ENCODE data around the gene COL4A1.

COL4A1 gene

DNA sequence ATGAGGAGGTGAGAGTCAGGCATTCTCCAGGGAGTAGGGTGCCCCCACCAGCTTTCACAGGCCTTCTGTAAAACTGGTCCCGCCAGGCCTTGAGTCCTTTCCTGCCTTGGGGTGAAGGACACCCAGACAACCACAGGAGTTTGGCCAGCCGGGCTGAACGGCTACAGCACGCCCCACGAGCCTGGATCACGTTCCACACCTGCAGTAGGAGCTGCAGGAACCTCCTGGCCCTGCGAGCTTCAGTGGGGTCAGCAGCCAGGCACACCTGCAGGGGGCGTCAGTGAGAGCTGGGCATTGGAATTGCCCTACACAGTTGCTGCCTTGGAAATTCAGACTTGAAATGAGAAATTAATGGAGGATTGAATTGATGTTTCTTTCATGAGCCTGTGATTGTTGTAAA lies 45.8 kb upstream of the COL4A1 start:
- TF ChIP-seq, protein P1, sequence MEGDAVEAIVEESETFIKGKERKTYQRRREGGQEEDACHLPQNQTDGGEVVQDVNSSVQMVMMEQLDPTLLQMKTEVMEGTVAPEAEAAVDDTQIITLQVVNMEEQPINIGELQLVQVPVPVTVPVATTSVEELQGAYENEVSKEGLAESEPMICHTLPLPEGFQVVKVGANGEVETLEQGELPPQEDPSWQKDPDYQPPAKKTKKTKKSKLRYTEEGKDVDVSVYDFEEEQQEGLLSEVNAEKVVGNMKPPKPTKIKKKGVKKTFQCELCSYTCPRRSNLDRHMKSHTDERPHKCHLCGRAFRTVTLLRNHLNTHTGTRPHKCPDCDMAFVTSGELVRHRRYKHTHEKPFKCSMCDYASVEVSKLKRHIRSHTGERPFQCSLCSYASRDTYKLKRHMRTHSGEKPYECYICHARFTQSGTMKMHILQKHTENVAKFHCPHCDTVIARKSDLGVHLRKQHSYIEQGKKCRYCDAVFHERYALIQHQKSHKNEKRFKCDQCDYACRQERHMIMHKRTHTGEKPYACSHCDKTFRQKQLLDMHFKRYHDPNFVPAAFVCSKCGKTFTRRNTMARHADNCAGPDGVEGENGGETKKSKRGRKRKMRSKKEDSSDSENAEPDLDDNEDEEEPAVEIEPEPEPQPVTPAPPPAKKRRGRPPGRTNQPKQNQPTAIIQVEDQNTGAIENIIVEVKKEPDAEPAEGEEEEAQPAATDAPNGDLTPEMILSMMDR (IDR thresholded peaks at IDR 0.05), result peak in 1 of 2 experiments; percentile 8
- H3K36me3 ChIP-seq, result peaks cover 4 to 7% (median 4%) of the 10 kb centered on the region in 3 donors
- H3K4me3 ChIP-seq, result no peak overlapping the region
- intact Hi-C loops (cut with DNase I; ENCODE audit: low total_unique reads), result no loop called here
- H3K27me3 ChIP-seq, result no peaks in the 10 kb centered on the region
- no peaks in the 10 kb centered on the region for H3K9me3 ChIP-seq
- peak in 1 of 2 donors; percentile 64 for DNase-seq
- peaks cover 6 to 96% (median 56%) of the 10 kb centered on the region in 4 donors for H3K4me1 ChIP-seq
- peak overlapping the region; percentile 92 to 93 for H3K27ac ChIP-seq

DNA sequence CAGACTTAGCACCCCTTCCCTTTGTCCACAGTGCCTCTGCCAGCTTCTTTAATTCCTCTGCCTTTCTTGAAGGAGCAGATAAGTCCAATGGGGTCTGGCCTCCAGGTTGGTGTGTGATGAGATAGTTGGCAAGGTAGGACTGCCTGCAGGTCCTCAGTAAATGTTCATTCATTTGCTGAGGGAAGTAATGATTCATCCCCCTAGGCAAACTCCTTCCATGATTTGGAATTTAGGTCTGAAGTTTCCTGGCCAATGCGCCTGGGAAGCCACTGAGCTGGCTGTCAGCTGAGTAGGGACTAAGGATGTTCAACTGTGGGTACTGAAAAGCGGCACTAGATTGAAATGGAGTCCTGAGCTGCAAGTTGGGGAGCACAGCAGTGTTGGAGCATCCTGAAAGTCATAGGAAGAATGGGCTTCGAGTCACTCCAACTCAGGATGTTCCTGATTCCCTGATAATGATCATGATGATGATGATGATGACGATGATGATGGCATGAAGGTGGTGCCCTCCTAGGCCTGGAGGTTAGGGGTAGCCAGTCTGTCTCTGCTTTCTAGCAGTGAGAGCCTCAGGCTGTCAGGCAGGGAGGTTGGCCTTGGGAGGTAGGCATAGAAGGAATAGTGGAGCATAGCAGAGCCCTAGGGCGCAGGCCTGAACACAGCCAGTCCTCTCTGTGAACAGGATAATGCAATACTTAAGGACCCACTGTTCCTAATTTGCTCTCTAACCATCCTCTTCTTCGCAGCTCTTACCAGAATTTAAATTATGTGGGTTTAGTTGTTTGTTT lies 44.9 kb upstream of the COL4A1 start:
- DNase-seq, result peak in 1 of 2 donors; percentile 34
- Histone ChIP-seq H3K4me3 (no peak overlapping the region), H3K27me3 (no peaks in the 10 kb centered on the region), H3K9me3 (no peaks in the 10 kb centered on the region), H3K27ac (peak overlapping the region; percentile 92 to 93), H3K4me1 (peaks cover 6 to 97% (median 63%) of the 10 kb centered on the region in 4 donors), H3K36me3 (no peaks in the 10 kb centered on the region)
- intact Hi-C loops (cut with DNase I; ENCODE audit: low total_unique reads), result no loop called here
- TF ChIP-seq, protein P1 (IDR thresholded peaks at IDR 0.05), result no peak

DNA sequence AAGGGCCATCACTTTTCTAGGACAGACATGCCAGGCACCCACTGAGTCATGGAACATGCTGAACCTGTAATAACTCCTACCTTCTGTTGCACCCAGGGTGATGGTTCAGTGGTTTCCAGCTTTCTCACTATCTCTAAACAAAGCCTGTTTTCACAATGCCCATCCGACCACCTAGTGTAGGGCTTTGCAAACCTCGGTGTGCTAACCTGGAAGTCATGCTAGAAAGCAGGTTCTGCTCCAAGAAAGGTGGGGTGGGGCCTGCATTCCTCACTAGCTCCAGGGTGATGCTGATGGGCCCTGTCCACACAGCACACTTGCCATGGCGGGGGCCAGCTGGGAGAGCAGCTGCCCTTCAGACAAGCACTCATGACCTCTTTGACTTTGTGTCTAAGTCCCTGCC lies 43.6 kb upstream of the COL4A1 start:
- DNase-seq, result no peak
- Histone ChIP-seq H3K9me3 (no peaks in the 10 kb centered on the region), H3K27ac (peak overlapping the region; percentile 92 to 93), H3K4me3 (no peak overlapping the region), H3K27me3 (no peaks in the 10 kb centered on the region), H3K36me3 (no peaks in the 10 kb centered on the region), H3K4me1 (peaks cover 6 to 97% (median 61%) of the 10 kb centered on the region in 4 donors)
- TF ChIP-seq, protein P1 (IDR thresholded peaks at IDR 0.05), result no peak
- intact Hi-C loops (cut with DNase I; ENCODE audit: low total_unique reads), result no loop called here

DNA sequence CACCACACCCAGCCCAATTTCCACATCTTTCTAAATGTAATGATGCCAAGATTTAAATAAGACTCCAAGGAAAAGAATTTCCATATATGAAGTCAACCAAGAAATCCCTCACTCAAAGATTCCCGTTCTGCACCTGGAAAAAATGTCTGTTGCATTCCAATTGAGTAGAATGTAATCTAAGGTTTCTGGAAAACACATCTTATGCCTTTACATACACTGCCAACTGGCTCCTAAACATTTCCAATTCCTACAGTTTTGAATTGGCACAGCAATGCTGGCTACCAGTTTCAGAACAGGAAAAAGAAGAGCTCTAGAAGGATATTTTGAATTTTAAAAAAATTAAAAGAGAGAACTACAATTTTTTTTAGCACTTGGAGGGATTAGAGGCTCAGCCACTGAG lies 43.1 kb upstream of the COL4A1 start:
- no peak for DNase-seq
- Histone ChIP-seq H3K36me3 (no peaks in the 10 kb centered on the region), H3K9me3 (no peaks in the 10 kb centered on the region), H3K27me3 (no peaks in the 10 kb centered on the region), H3K27ac (peak overlapping the region; percentile 92 to 93), H3K4me3 (no peak overlapping the region), H3K4me1 (peaks cover 6 to 99% (median 60%) of the 10 kb centered on the region in 4 donors)
- intact Hi-C loops (cut with DNase I; ENCODE audit: low total_unique reads), result no loop called here
- TF ChIP-seq, protein P1 (IDR thresholded peaks at IDR 0.05), result no peak

DNA sequence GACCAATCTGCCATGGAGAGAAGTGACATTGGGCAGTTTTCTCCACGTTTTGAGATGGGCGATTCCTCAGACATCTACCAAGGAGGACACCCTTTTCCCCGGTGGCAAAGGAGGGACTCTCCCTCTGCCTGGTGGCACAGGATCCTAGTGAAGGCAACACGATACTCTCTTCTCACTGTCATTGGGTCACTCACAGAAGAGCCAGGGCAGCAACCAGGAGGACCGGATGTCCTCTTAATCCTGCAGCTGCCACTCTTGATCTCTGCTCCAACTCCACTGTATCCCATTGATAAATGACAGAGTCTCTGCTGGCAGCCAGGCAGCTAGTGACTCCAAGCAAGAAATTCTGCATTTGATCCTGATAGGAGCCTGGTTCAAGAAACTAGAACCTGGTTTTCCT lies 42.3 kb upstream of the COL4A1 start:
- intact Hi-C loops (cut with DNase I; ENCODE audit: low total_unique reads), result loop anchor here (5.0 kb wide), 1 partner anchor 63 kb away; no protein-coding TSS in a partner anchor
- Histone ChIP-seq H3K9me3 (no peaks in the 10 kb centered on the region), H3K4me1 (peaks cover 6 to 98% (median 58%) of the 10 kb centered on the region in 4 donors), H3K27ac (peak overlapping the region; percentile 92 to 93), H3K27me3 (no peaks in the 10 kb centered on the region), H3K4me3 (no peak overlapping the region), H3K36me3 (no peaks in the 10 kb centered on the region)
- TF ChIP-seq, protein P1 (IDR thresholded peaks at IDR 0.05), result no peak
- DNase-seq, result peak in 1 of 2 donors; percentile 55

Measured in tibial artery (tissue), 4 donors.